ENCODE data around the gene EPN1.
A peak's percentile ranks its signal among the peaks of the same experiment; 100 is the strongest.

EPN1 gene

DNA sequence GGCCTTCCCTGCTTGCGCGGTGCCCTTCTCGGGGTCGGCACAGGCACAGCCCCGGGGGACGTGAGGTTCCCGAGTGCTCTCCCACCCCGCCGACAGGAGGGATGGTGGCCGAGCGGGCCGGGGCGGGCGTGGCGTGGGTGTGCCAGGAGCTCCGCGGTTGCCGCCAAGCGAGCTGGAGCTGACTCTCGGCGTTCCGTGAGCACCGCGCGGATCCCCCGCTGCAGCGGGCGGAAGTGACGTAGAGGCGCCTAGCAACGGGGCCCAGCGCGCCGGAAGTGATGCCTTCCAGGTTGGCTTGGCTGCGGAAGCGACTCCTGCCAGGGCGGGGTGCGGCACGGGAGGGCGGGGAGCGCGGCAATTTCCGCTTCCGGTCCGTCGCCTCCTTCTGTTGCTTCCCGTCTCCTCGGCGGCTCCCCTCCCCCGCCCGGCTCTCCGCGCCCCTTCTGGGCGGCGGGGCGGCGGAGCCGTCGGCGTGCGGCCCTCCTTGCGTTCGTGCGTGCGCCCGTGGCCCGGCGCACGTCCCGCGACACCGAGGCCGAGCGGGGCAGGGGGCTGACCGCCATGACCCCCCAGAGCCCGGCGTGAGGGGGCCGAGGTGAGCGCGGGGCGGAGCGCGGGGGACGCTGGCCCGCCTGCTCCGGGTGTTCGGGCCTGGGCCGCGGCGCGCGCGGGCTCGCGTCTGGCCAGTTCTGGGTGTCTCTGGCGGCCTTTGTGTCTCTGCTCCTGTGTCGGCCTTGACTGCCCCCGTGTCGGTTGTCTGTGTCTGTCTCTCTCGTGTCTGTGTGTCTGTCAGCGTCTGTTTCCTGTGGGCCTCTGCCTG lies at the start of gene EPN1:
Gene EPN1, plus strand, starts transcription at position 386 of the 820 bp plus-strand sequence. CDS start 3,402 bp downstream, outside the sequence.
- peak; percentile 92 for DNase-seq (ENCODE audit: low spot score)

GRCh38 chr19:55626350-55626749 lies 48.7 kb upstream of the EPN1 start:
- no peak for DNase-seq (ENCODE audit: low spot score)

GRCh38 chr19:55632463-55632834 lies 42.6 kb upstream of the EPN1 start:
- DNase-seq (ENCODE audit: low spot score), result peak; percentile 90

DNA sequence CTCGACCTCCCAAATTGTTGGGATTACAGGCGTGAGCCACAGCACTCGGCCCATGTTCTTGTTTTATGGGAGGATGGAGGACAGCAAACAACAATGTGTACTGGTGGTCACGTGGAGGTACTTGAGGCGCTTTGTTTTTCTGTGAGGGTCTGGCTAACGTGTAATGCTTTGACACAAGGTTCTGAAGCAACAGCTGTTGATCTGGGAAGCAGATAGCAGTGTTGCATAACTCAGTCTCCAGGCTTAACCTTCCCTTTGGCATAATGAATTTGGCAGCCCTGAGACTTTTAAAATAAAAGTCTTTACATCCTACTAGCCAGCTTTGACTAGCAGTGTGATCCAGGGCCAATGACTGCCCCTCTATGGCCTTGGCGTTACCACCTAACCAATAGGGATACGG lies 41.2 kb upstream of the EPN1 start:
- no peak for DNase-seq (ENCODE audit: low spot score)

DNA sequence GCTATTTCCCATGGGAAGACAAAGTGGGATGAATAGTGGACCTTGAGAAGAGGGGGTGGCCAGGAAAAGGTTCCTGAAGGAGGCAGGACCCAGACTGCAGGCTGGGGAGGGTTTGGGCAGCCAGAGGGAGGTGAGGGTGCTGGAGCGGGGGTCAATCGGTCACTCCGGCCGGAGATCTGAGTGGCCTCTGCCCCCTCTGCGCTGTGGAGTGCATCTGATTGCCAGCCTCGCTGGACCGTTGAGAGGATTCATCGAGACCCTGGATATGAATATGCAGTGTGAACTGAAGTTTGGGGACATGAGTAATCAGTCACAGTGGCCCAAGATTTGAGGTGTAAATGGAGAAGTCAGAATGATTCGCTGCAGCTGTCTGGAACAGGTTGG lies 39.7 kb upstream of the EPN1 start:
- DNase-seq (ENCODE audit: low spot score), result no peak

DNA sequence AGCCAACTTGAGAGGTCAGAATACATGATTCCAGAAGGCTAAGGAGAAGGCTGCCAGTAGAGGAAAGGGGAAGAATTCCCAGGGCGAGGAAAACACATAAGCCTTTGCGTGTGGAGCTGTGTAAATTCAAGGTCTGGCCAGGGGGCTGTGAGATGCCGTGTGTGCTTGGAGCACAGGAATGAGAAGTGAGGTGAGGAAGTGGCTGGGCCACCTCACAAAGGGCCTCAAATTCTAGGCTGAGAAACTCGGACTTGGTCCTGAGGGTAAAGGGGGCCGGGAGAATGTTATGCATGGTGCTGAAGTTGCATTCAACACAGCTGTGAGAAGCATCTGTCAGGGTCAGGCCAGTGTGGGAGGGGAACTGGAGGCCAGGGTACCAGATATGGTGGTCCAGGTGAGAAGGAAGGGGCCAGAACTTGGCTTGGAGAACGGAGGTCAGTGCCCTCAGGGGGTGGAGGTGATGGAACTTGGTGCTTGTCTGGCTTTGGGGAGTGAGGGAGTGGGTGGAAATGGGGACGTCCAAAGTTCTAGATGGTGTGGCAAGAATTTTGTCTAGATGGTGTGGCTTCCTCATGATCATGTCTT lies 39.1 kb upstream of the EPN1 start:
- no peak for DNase-seq (ENCODE audit: low spot score)

- no peak for DNase-seq (ENCODE audit: low spot score)
These were observed 38.3 kb upstream of the EPN1 start for GRCh38 chr19:55636723-55637122.

DNA sequence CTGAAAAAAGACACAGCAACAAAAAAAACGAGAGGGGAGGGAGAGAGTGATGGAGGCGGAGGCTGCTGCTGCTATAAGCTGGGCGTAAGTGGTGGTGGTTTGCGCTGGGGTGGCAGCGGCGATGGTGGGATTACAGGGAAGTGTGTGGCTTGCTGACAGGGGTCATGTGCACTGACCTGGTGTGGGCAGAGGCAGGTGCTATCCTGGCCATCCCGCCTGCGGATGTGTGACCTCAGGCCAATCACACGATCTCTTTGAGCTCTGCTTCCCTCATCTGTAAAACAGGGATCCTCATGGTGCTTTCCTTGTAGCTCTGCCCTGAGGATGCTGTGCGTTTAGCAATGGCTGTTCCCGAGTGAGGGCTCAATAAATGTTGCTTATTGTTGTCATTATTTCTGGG lies 37.5 kb upstream of the EPN1 start:
- DNase-seq (ENCODE audit: low spot score), result no peak

- no peak for DNase-seq (ENCODE audit: low spot score)
These were observed 36.1 kb upstream of the EPN1 start for GRCh38 chr19:55638864-55639359.

DNA sequence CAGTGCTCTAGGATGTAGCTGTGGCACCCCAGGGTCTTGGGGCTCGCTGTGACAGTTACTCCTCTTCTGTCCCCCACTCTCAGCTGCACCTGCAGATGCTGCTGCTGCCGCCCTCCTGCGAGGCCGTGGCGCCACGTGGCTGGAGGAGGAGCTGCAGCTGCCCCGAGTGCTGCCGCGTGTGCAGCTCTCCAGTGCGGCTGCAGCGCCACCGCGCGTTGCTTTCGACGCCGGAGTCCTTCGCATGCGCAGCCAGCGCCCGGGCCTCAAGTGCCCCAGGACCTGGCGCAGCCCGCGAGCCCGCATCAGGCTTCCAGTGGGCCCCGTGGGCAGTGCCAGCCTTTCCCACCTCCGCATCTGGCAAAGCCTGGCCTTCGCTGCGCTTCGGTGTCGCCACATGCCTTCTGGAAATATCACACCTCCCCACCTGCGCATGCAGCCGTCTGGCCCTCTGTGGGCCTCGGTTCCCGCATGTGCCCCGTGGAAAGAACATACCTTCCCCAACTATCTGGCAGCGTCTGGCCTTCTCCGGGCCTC lies 34.9 kb upstream of the EPN1 start:
- peak; percentile 46 for DNase-seq (ENCODE audit: low spot score)

- DNase-seq (ENCODE audit: low spot score), result peak; percentile 48
These were observed 34.2 kb upstream of the EPN1 start, which contains the start of gene ZNF580 for GRCh38 chr19:55640577-55641425. Gene ZNF580, plus strand, starts transcription at chr19:55641002. Its CDS starts 1,507 bp downstream, at chr19:55642509.

- no peak for DNase-seq (ENCODE audit: low spot score)
These were observed 33.4 kb upstream of the EPN1 start for GRCh38 chr19:55641426-55642152.

GRCh38 chr19:55642153-55643002 lies 32.6 kb upstream of the EPN1 start:
- DNase-seq (ENCODE audit: low spot score), result no peak

GRCh38 chr19:55643003-55643886 lies 31.8 kb upstream of the EPN1 start, which contains the start of gene ZNF581:
Gene ZNF581, plus strand, starts transcription at chr19:55643649. Its CDS starts 923 bp downstream, at chr19:55644572.
- DNase-seq (ENCODE audit: low spot score), result peak; percentile 58

GRCh38 chr19:55643887-55644176 lies 31.2 kb upstream of the EPN1 start:
- DNase-seq (ENCODE audit: low spot score), result no peak

- no peak for DNase-seq (ENCODE audit: low spot score)
These were observed 30.7 kb upstream of the EPN1 start for GRCh38 chr19:55644191-55644833.

GRCh38 chr19:55644842-55645511 lies 30.0 kb upstream of the EPN1 start:
- DNase-seq (ENCODE audit: low spot score), result no peak

DNA sequence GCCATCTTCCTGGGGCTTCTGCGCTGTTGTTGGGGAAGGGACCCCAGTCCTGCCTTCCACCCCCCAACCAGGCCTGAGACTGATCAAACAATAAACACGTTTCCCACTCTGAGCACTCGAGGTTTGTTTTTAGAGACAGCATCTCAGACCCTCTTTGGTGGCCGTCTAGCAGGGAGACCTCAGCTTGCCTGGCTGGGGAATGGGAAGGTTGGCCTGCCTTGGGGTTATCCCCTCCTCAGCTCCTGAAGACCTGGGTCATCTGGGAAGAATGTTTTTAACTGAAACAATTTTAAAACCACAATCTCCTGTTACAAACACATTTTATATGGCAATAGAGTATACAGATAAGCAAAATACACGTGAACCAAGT lies 29.5 kb upstream of the EPN1 start:
- no peak for DNase-seq (ENCODE audit: low spot score)

Data from globus pallidus (tissue), 1 donor.